Activated B cell treated with CpG ODN at 0.5 μM for 24 hours (primary cell): ENCODE measurements around the gene ACER2. TPM values are rescaled to one million over a fixed set of nuclear protein-coding genes. Genes with fewer than 3 reads are reported as not detected.
A peak's percentile ranks its signal among the peaks of the same experiment; 100 is the strongest.

Source experiments
- ATAC-seq: fragments of 200-7000 bp; cut with Tn5 transposase; one replicate; pipeline ENCODE4 v1.10.0; 2021; ENCODE audit warnings: low read depth, mild to moderate bottlenecking, moderate library complexity
- CTCF ChIA-PET: fragments of 350-600 bp; sonication (Branson Sonifier 250); formaldehyde crosslinking; loops from one replicate; lab custom pipeline; 2021; ENCODE audit warnings: antibody characterized with exemption; lab: Charles Lee
- POLR2A ChIA-PET: fragments of 350-600 bp; sonication (Branson Sonifier 250); formaldehyde crosslinking; loops from one replicate; lab custom pipeline; 2021; ENCODE audit warnings: antibody characterized with exemption; lab: Charles Lee
- DNase-seq: peaks from one replicate; pipeline ENCODE4 v3.0.0; 2022
- H3K27ac Mint-ChIP-seq: one replicate; pipeline ENCODE4 v1.8.0; 2020; ENCODE audit warnings: mixed read lengths
- H3K27me3 Mint-ChIP-seq: one replicate; pipeline ENCODE4 v1.8.0; 2021; ENCODE audit warnings: mixed read lengths
- H3K36me3 Mint-ChIP-seq: one replicate; pipeline ENCODE4 v1.8.0; 2021; ENCODE audit warnings: low read depth, mixed read lengths
- H3K4me1 Mint-ChIP-seq: one replicate; pipeline ENCODE4 v1.8.0; 2021; ENCODE audit warnings: mixed read lengths
- H3K4me3 Mint-ChIP-seq: one replicate; pipeline ENCODE4 v1.8.0; 2020; ENCODE audit warnings: mild to moderate bottlenecking, mixed read lengths
- H3K9me3 Mint-ChIP-seq: one replicate; pipeline ENCODE4 v1.8.0; 2020; ENCODE audit warnings: mixed read lengths
- intact Hi-C: fragments of 100-400 bp; cut with micrococcal nuclease; formaldehyde crosslinking; loops from one replicate; pipeline ENCODE4 v1.15.1; 2024
- total RNA-seq: library from RNA; stranded (reverse); gene quantifications from 2 replicates; pipeline ENCODE4 v1.2.3, GENCODE V29; 2022
- TF ChIP-seq, protein P1 (sequence below): fragments of 200-600 bp; IDR thresholded peaks from one replicate; pipeline ENCODE4 v1.8.0; 2022; ENCODE audit warnings: antibody characterized with exemption, mild to moderate bottlenecking

ACER2 gene
- total RNA-seq, 1 donor from 2014 or later = 1.4 TPM

DNA sequence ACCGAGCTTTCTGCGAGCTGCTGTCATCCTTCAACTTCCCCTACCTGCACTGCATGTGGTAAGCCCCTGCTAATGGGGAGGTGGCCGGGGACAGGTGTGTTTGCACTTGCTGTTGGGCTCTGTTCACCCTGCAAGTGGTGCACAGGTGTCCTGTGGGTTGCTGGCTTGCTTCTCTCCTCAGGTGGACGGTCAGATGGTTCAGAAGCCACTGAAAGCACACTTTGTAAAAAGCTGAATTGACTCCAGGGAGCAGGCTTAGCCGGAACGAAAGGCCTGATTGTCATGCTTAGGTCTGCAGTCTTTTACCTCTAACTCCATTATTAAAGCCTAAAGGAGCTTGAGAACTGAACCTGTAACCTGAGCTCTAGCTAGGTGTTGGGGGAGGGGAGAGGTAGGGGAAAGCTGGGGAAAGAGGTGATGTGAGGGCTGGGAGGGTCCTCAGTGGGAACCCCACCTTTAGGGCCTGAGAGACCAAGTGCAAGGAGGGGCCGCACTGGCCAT lies 37.6 kb downstream of the ACER2 start:
- DNase-seq (no peak), ATAC-seq (no peak)
- ChIA-PET POLR2A (no interaction called here), CTCF (interaction anchor here (1.3 kb wide), 1 partner anchor 12 kb away, joined by 4 read pairs; no protein-coding TSS in a partner anchor)
- Mint-ChIP-seq H3K27ac (no peak overlapping the region), H3K4me1 (peaks cover 10% of the 10 kb centered on the region), H3K27me3 (no peaks in the 10 kb centered on the region), H3K36me3 (no peaks in the 10 kb centered on the region), H3K9me3 (no peaks in the 10 kb centered on the region), H3K4me3 (no peak overlapping the region)
- intact Hi-C loops = no loop called here
- TF ChIP-seq, protein P1, sequence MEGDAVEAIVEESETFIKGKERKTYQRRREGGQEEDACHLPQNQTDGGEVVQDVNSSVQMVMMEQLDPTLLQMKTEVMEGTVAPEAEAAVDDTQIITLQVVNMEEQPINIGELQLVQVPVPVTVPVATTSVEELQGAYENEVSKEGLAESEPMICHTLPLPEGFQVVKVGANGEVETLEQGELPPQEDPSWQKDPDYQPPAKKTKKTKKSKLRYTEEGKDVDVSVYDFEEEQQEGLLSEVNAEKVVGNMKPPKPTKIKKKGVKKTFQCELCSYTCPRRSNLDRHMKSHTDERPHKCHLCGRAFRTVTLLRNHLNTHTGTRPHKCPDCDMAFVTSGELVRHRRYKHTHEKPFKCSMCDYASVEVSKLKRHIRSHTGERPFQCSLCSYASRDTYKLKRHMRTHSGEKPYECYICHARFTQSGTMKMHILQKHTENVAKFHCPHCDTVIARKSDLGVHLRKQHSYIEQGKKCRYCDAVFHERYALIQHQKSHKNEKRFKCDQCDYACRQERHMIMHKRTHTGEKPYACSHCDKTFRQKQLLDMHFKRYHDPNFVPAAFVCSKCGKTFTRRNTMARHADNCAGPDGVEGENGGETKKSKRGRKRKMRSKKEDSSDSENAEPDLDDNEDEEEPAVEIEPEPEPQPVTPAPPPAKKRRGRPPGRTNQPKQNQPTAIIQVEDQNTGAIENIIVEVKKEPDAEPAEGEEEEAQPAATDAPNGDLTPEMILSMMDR = no peak

- ChIA-PET CTCF (interaction anchor here (1.0 kb wide), 1 partner anchor 13 kb away, joined by 4 read pairs; no protein-coding TSS in a partner anchor), POLR2A (interaction anchor here (0.9 to 2.9 kb wide), 3 partner anchors 10 to 402 kb away, joined by 5 to 22 read pairs (median 12); partner anchors contain the start of genes RPS6 and RRAGA)
- TF ChIP-seq, protein P1 = no peak
- Mint-ChIP-seq H3K27ac (peak overlapping the region; percentile 95), H3K4me1 (peaks cover 16% of the 10 kb centered on the region), H3K4me3 (peak overlapping the region; percentile 85), H3K27me3 (no peaks in the 10 kb centered on the region), H3K9me3 (no peaks in the 10 kb centered on the region), H3K36me3 (no peaks in the 10 kb centered on the region)
- DNase-seq (no peak), ATAC-seq (peak; percentile 96)
- intact Hi-C loops = loop anchor here (1.0 to 10.0 kb wide), 3 partner anchors 43 to 1173 kb away; partner anchors contain the start of genes MLLT3 and RPS6
These were observed 42.7 kb downstream of the ACER2 start for GRCh38 chr9:19451240-19452087.

GRCh38 chr9:19456426-19456825 lies 47.6 kb downstream of the ACER2 start:
- Mint-ChIP-seq H3K27ac (no peak overlapping the region), H3K9me3 (no peaks in the 10 kb centered on the region), H3K36me3 (no peaks in the 10 kb centered on the region), H3K4me3 (no peak overlapping the region), H3K4me1 (peaks cover 20% of the 10 kb centered on the region), H3K27me3 (no peaks in the 10 kb centered on the region)
- POLR2A ChIA-PET = interaction anchor here (0.8 to 3.2 kb wide), 5 partner anchors 60 to 408 kb away, joined by 3 to 23 read pairs (median 4); partner anchors contain the start of genes DENND4C, RPS6 and RRAGA
- ATAC-seq (no peak), DNase-seq (no peak)
- CTCF ChIA-PET = interaction anchor here (1.1 to 6.1 kb wide), 8 partner anchors 9 to 428 kb away, joined by 3 to 57 read pairs (median 11); partner anchors contain the start of gene RRAGA
- intact Hi-C loops = loop anchor here (2.0 to 10.0 kb wide), 3 partner anchors 226 to 1168 kb away; partner anchors contain the start of genes DENND4C and MLLT3
- TF ChIP-seq, protein P1 = no peak

DNA sequence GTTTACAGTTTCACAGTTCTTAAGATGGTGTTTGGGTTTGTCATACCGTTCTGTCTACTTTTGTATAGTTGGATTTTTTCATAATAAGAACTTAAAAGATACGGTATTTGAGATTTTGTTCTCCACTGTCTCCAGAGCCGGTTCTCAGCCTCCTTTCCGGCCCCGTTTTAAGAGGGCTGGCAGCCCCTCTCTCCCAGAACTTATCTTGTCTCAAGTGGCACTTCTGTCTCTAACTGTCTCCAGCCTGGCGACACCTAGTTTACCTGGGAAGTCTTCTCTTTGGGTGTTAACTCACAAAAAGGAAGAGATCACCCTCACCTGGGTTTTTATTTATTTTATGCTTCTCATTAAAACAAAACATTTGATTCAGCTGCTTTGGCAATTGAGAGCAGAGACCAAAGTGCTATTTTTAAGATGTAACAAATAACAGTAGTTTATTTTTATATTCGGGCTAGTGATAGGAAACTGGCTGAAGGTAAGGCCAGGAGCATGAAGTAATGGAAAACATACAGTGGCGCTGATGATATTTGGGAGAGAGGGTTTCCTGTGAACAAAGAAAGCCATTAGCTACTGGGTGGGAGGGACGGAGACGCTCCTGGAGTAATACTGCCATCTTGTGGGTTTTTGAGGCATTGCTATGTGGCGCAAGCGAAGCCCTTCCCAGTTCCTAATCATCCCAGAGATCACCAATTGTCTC lies 48.3 kb downstream of the ACER2 start:
- TF ChIP-seq, protein P1 = peak; percentile 80
- intact Hi-C loops = loop anchor here (1.0 to 10.0 kb wide), 10 partner anchors 49 to 1168 kb away; partner anchors contain the start of genes DENND4C, HAUS6, MLLT3 and RPS6
- ChIA-PET POLR2A (interaction anchor here (0.8 to 3.2 kb wide), 6 partner anchors 60 to 408 kb away, joined by 3 to 23 read pairs (median 4); partner anchors contain the start of genes RPS6 and RRAGA), CTCF (interaction anchor here (0.6 to 6.1 kb wide), 27 partner anchors 8 to 1994 kb away, joined by 3 to 57 read pairs (median 4); partner anchors contain the start of genes HAUS6, RPS6 and RRAGA)
- Mint-ChIP-seq H3K9me3 (no peaks in the 10 kb centered on the region), H3K36me3 (no peaks in the 10 kb centered on the region), H3K27me3 (no peaks in the 10 kb centered on the region), H3K4me3 (no peak overlapping the region), H3K27ac (no peak overlapping the region), H3K4me1 (peaks cover 13% of the 10 kb centered on the region)
- peak; percentile 97 for ATAC-seq
- DNase-seq = peak; percentile 32
